GM21619 (cell line): ENCODE results near the gene TESK2.

Experiments used
- ATAC-seq: cut with Tn5 transposase; IDR thresholded peaks from one replicate; pipeline ENCODE4 v1.9.1; 2021; ENCODE audit not compliant: unreplicated experiment

TESK2 gene

DNA sequence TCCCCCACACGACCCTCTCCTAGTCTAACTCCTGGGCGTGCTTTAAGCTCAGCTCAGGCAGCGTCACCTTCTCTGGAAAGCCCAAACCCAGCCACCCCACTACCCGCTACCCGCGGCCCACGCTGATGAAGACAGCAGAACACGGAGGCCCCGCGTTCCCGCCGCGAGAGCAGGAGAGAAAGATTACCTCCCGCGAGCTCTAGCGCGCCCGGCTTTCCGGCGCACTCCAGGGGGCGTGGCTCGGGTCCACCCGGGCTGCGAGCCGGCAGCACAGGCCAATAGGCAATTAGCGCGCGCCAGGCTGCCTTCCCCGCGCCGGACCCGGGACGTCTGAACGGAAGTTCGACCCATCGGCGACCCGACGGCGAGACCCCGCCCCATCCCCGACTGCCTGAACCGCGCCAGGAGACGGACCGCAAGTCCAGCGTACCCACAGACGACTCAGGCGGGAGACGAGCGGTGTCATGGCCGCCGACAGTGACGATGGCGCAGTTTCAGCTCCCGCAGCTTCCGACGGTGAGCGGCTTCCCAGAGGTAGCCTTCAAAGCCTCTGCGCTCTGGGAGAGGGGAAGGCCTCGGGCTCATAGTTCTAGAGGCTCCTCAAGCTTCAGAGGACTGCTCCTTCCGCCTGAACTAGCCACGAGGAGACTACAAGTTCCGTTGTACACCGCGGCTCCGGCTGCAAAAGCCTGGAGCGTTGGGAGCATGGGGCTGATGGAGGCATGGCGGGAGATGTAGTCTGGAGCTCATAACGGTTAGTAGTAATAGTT, 151.0 kb downstream of the TESK2 start, which contains the start of the genes MUTYH and TOE1:
MUTYH (minus strand) TSS at position 652 of the 770 bp plus-strand sequence. CDS start 5,935 bp downstream, outside the sequence.
TOE1 (plus strand) TSS at position 382 of the 770 bp plus-strand sequence; CDS start at position 465, 83 bp downstream.
- peak; percentile 80 for ATAC-seq

DNA sequence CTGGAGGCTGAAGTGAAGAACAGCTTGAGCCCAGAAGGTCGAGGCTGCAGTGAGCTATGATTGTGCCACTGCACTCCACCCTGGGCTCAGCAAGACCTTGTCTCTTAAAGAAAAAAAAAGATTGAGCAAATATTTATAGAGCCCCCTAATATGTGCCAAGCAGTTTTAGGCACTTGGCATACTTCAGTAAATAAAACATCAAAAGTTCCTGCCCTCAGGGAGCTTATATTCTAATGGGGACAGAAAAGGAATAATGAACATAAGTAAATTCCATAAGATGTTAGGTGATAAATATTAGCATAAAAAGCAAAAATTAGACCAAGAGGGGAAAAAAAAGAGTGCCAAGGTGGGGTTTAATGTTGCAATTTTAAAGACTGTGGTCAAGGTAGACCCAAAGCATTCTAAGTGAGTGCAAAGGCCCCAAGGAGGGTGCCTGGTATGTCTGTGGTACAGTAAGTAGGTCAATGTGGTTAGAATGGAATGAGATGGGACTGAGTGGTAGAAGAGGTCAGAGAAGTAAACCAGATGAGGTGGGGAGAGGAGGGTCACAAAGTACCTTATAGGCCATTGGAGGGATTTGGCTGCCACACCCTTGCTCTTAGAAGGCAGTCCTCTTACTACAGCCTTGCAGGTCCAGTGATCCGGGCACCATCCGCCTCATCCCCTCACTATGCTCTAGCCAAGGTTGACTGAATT, 153.2 kb downstream of the TESK2 start:
- ATAC-seq = no peak

DNA sequence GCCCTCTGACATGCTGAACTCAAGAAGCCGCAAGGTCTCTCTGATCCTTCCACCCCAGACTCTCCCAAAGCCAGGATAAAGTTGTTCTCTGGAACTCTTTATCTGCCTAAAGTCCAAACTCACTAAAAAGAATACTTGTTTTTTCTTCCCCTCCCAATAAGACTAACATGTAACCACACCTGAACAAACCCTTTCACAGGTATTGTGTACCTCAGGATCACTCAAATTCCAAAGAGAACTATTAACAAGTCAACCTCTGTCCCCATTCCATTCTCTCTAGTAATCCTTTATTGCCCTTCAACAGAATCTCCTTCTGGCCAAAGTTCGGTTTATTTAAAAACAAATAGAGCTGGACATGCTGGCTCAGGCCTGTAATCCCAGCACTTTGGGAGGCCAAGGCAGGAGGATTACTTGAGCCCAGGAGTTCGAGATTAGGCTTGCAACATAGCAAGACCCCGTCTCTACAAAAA, 155.1 kb downstream of the TESK2 start:
- ATAC-seq = no peak

- no peak for ATAC-seq
Observed at GRCh38 chr1:45334308-45335245, 156.4 kb downstream of the TESK2 start.

DNA sequence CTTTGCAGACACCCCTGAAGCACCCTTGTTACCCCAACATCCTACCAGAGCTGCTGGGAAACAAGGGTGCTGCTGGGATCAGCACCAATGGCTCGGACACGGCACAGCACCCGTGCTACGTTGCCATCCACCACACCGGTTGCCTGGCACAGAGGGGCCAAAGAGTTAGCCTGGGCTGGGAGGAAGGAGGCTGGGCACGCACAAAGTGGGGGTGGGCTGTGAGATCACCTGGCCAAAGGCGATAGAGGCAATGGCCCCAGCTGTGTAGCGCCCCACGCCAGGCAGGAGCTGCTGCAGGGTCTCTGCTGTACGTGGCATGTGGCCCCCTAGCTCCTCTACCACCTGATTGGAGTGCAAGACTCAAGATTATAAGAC, 158.6 kb downstream of the TESK2 start:
- no peak for ATAC-seq

DNA sequence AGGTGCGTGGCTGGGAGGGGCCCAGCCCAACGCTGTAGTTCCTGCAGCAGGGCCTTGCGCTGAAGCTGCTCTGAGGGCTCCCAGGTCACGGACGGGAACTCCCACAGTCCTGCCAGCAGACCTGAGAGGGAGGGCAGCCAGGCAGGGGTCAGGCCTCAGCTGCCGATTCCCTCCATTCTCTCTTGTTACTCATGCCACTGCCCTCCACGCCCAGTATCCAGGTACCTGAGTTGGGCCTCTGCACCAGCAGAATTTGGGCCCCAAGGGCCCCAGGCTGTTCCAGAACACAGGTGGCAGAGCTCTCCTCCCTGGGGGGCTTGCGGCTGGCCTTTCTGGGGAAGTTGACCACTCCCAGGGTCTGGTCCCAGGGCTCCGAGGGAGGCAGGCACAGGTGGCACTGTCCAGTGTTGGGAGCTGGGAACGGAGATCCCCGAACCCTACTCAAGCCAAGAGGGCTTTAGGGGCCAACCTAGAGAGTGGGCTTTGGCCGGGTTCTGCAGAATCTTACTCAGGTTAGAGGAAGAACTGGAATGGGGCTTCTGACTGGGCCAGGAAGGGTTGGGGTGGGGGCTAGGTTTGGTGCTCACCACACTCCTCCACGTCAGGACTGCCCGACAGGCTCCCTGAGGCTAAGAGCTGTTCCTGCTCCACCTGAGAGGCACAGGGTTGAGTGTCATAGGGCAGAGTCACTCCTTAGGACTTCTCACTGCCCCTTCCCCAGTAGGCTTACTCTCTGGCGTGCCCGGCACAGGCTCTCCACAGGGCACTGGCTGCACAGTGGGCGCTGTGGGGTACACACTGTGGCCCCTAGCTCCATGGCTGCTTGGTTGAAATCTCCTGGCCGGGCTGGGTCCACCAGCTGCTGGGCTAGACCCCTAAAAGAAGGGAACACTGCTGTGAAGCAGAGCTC, 159.3 kb downstream of the TESK2 start:
- ATAC-seq = no peak

GRCh38 chr1:45329445-45329844, 161.5 kb downstream of the TESK2 start:
- no peak for ATAC-seq

- ATAC-seq = no peak
Observed at GRCh38 chr1:45328680-45329079, 162.3 kb downstream of the TESK2 start.

GRCh38 chr1:45327644-45328515, 163.1 kb downstream of the TESK2 start:
- ATAC-seq = no peak

GRCh38 chr1:45326627-45327623, 164.0 kb downstream of the TESK2 start, which contains the start of gene HPDL:
HPDL (plus strand) TSS chr1:45326895; CDS start chr1:45327149, 254 bp downstream.
- no peak for ATAC-seq

- ATAC-seq = no peak
Observed at GRCh38 chr1:45325851-45326506, 165.0 kb downstream of the TESK2 start.

DNA sequence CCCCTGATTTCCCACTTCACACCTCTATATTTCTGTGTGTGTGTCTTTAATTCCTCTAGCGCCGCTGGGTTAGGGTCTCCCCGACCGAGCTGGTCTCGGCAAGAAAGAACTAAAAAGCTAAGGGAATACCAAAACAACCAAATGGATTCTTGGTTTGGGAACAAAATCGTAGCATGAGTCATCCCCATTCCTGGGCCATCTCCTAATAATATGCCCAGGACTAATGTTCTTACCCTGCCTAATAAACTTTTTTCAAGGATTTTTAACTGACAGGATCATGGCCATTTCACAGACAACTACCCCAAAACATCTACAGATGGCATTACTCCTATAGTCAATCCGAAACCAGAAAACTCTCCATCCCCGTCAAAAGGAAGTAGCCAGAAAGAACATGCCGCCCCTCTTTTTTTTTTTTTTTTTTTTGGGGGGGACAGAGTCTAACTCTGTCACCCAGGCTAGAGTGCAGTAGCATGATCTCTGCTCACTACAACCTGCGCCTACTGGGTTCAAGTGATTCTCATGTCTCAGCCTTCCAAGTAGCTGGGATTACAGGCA, 168.4 kb downstream of the TESK2 start:
- ATAC-seq = no peak

- no peak for ATAC-seq
Observed at GRCh38 chr1:45321444-45321843, 169.5 kb downstream of the TESK2 start.

DNA sequence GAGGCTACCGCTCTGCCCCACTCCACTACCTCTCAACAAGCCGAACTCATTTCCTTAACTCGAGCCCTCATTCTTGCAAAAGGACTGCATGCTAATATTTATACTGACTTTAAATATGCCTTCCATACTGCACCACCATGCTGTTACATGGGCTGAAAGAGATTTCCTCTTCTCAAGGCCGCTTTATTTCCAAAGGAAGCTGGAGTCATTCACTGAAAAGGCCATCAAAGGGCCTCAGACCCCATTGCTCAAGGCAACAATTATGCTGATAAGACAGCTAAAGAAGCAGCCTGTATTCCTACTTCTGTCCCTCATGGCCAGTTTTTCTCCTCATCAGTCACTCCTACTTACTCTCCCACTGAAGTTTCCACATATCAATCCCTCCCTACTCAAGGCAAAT, 171.2 kb downstream of the TESK2 start:
- no peak for ATAC-seq

GRCh38 chr1:45317166-45317565, 173.8 kb downstream of the TESK2 start:
- ATAC-seq = no peak

- no peak for ATAC-seq
Observed at GRCh38 chr1:45314266-45314665, 176.7 kb downstream of the TESK2 start.

GRCh38 chr1:45306905-45307304, 184.1 kb downstream of the TESK2 start:
- no peak for ATAC-seq
